Testis (tissue), 3 donors: Measurements from ENCODE around the gene EDARADD. TPM values are rescaled to one million over a fixed set of nuclear protein-coding genes. Genes with fewer than 3 reads are reported as not detected.

Source experiments
- DNase-seq: peaks from one replicate; pipeline ENCODE4 v3.0.0-alpha.2; 2019
- H3K27ac ChIP-seq, 2 donors: fragments of 200-600 bp; sonication (generic); one replicate each; pipeline ENCODE4 v1.5.1; 2019
- H3K27me3 ChIP-seq: fragments of 200-600 bp; sonication (generic); one replicate; pipeline ENCODE4 v1.5.1; 2019
- H3K36me3 ChIP-seq: fragments of 200-600 bp; sonication (generic); one replicate; pipeline ENCODE4 v1.5.1; 2017; ENCODE audit warnings: low read depth; ENCODE audit errors: missing control alignments
- H3K4me1 ChIP-seq: fragments of 200-600 bp; sonication (generic); one replicate; pipeline ENCODE4 v1.5.1; 2019
- H3K4me3 ChIP-seq, 2 donors: fragments of 200-600 bp; sonication (generic); one replicate each; pipeline ENCODE4 v1.5.1; 2017 to 2019
- H3K9me3 ChIP-seq: fragments of 200-600 bp; sonication (generic); one replicate; pipeline ENCODE4 v1.5.1; 2017
- CTCF ChIP-seq, 3 experiments: fragments of 450-650 bp in 2 of 3; fragments of 200-600 bp in 1 of 3; sonication (generic) in 1 of 3; IDR thresholded peaks; one replicate each; pipeline ENCODE4 v1.5.1; 2016 to 2019; ENCODE audit warnings: antibody characterized with exemption in 3 of 3, mild to moderate bottlenecking in 2 of 3, moderate library complexity in 1 of 3
- POLR2A ChIP-seq: fragments of 450-650 bp; IDR thresholded peaks from one replicate; pipeline ENCODE4 v1.6.1; 2017; ENCODE audit warnings: antibody characterized with exemption, mild to moderate bottlenecking, moderate library complexity
- WGBS, 2 donors: methylation state at CpG; one replicate each; pipeline ENCODE4 v1.1.5; 2018; 5-methylcytosine and 5-hydroxymethylcytosine counted together
- intact Hi-C: fragments of 100-400 bp; cut with DNase I; formaldehyde crosslinking; loops from one replicate; pipeline ENCODE4 v1.15.1; 2023; ENCODE audit warnings: low total_unique reads
- polyA plus RNA-seq: library from polyadenylated mRNA; stranded (reverse); fragments of 350-450 nt; fragmentation: Illumina TruSeq; extraction: RNeasy Lipid Tissue Mini Kit (QIAGEN cat#74804); gene quantifications from one replicate; pipeline ENCODE4 v1.2.3, GENCODE V29; 2014; ENCODE audit warnings: low read depth, low replicate concordance; ENCODE audit not compliant: insufficient read depth
- total RNA-seq, 2 donors: library from RNA; depleted of rRNA; stranded (reverse); fragments of >200 nt; gene quantifications; one replicate each; pipeline ENCODE4 v1.2.3, GENCODE V29; 2016

Gene EDARADD
- total and polyA plus RNA-seq, 3 donors from 2014 or later = 3.2 to 5.8 (median 3.9) TPM

- intact Hi-C loops = no loop called here
- no peak for DNase-seq
- H3K4me3 ChIP-seq = no peak overlapping the region
- TF ChIP-seq POLR2A (no peak), CTCF (IDR thresholded peaks at IDR 0.05) (no peak)
- no peak overlapping the region for H3K27ac ChIP-seq
- 82 to 87% methylated on average over 9 of the region's 9 CpGs for WGBS, 2 donors
- H3K4me1 ChIP-seq = no peaks in the 10 kb centered on the region
- no peaks in the 10 kb centered on the region for H3K27me3 ChIP-seq
- H3K9me3 ChIP-seq = no peaks in the 10 kb centered on the region
- no peaks in the 10 kb centered on the region for H3K36me3 ChIP-seq
Measured at GRCh38 chr1:236465231-236465958, 71.3 kb downstream of the EDARADD start.

- Histone ChIP-seq H3K27me3 (no peaks in the 10 kb centered on the region), H3K9me3 (no peaks in the 10 kb centered on the region), H3K36me3 (no peaks in the 10 kb centered on the region), H3K4me1 (no peaks in the 10 kb centered on the region), H3K4me3 (no peak overlapping the region), H3K27ac (no peak overlapping the region)
- TF ChIP-seq CTCF (IDR thresholded peaks at IDR 0.05) (no peak), POLR2A (no peak)
- DNase-seq = no peak
- 80 to 83% methylated on average over 5 of the region's 5 CpGs for WGBS, 2 donors
- intact Hi-C loops = no loop called here
Measured at GRCh38 chr1:236465959-236466303, 71.8 kb downstream of the EDARADD start.

- Histone ChIP-seq H3K36me3 (no peaks in the 10 kb centered on the region), H3K27me3 (no peaks in the 10 kb centered on the region), H3K9me3 (no peaks in the 10 kb centered on the region), H3K27ac (no peak overlapping the region), H3K4me3 (no peak overlapping the region), H3K4me1 (peaks cover 6% of the 10 kb centered on the region)
- TF ChIP-seq POLR2A (no peak), CTCF (IDR thresholded peaks at IDR 0.05) (no peak)
- intact Hi-C loops = no loop called here
- DNase-seq = no peak
- WGBS, 2 donors = 70 to 86% methylated on average over 5 of the region's 5 CpGs
Measured at GRCh38 chr1:236467327-236467641, 73.2 kb downstream of the EDARADD start.

- WGBS, 2 donors = 90 to 92% methylated on average over 4 of the region's 4 CpGs
- intact Hi-C loops = no loop called here
- no peak for DNase-seq
- Histone ChIP-seq H3K27me3 (no peaks in the 10 kb centered on the region), H3K4me1 (peaks cover 13% of the 10 kb centered on the region), H3K27ac (no peak overlapping the region), H3K4me3 (no peak overlapping the region), H3K9me3 (no peaks in the 10 kb centered on the region), H3K36me3 (no peaks in the 10 kb centered on the region)
- TF ChIP-seq CTCF (IDR thresholded peaks at IDR 0.05) (no peak), POLR2A (no peak)
Measured at GRCh38 chr1:236468625-236469024, 74.5 kb downstream of the EDARADD start.

GRCh38 chr1:236469466-236469865, 75.4 kb downstream of the EDARADD start:
- TF ChIP-seq POLR2A = no peak
- no peak for TF ChIP-seq CTCF (IDR thresholded peaks at IDR 0.05)
- Histone ChIP-seq H3K36me3 (no peaks in the 10 kb centered on the region), H3K4me1 (peaks cover 13% of the 10 kb centered on the region), H3K27ac (no peak overlapping the region), H3K27me3 (no peaks in the 10 kb centered on the region), H3K4me3 (no peak overlapping the region), H3K9me3 (no peaks in the 10 kb centered on the region)
- intact Hi-C loops = no loop called here
- whole genome bisulfite sequencing, 2 donors = 89 to 93% methylated on average over 6 of the region's 6 CpGs
- DNase-seq = no peak
